ENCODE measurements around the gene RAB34. TPM values are rescaled to one million over a fixed set of nuclear protein-coding genes. Genes with fewer than 3 reads are reported as not detected.

The RAB34 gene
- total and polyA plus RNA-seq, 9 of the 15 experiments (the other 6 are each of a cell fraction or from before 2014, with no cell fraction given), result 0.07 to 3.8 (median 0.46) TPM; not detected in 1

DNA sequence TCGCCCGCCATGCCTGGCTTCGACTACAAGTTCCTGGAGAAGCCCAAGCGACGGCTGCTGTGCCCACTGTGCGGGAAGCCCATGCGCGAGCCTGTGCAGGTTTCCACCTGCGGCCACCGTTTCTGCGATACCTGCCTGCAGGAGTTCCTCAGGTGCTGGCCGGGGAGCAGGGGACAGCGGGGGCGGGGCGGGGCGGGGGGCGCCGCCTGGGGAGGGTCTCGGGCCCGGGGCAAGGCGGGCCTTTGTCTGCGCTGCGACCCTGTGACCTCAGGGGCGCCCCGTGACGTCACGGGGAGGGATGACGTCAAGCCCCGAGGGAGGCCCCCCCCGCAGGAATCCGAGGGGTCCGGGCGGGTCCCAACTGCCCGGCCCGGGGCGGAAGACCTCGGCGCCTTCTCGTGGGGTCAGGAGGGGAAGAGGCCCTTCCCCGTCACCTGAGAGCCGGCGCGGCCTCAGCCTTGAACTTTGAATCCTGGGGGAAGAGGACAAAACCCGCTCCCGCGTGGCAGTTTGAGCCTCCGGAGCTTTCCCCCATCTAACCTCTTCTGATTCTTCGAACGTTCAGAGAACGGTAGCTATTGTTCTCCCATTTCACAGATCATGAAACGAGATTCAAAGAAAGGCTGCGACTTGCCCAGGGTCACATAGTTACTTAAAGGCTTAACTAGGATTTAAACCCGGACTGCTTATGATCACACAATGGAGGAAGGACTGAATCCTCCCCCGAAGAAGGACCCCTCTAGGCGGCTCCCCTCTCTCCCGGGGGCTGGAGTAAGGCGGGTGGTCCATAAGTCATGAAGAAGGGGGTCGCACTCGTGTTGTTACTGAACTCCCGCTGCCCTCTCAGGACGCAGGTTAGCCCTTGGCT, 26.7 kb upstream of the RAB34 start (continued):
- TF ChIP-seq MYNN (IDR thresholded peaks at IDR 0.05) (no peak), MYNN (CRISPR knock-in tag; IDR thresholded peaks at IDR 0.05) (no peak), KAT2B (IDR thresholded peaks at IDR 0.05; ENCODE audit: low read depth, low read length) (no peak), POLR2AphosphoS2 (IDR thresholded peaks at IDR 0.05; ENCODE audit: low read length) (no peak), SPI1 (IDR thresholded peaks at IDR 0.05; ENCODE audit: borderline replicate concordance, low read depth, low read length) (no peak), KDM1A (IDR thresholded peaks at IDR 0.05) (no peak), WHSC1 (IDR thresholded peaks at IDR 0.05; ENCODE audit: low read length) (no peak), FIP1L1 (IDR thresholded peaks at IDR 0.05; ENCODE audit: low read depth, low read length, poor library complexity, severe bottlenecking) (peak; percentile 75), FOXA3 (CRISPR knock-in tag; conservative IDR thresholded peaks at IDR 0.05 in 1 of 2, IDR thresholded peaks at IDR 0.05 in 1 of 2) (peak in 1 of 2 experiments; percentile 22; a peak in 1 of 4 replicates), EHMT2 (IDR thresholded peaks at IDR 0.05) (no peak), NFATC3 (IDR thresholded peaks at IDR 0.05) (no peak), NFRKB (IDR thresholded peaks at IDR 0.05; ENCODE audit: low read depth) (no peak), ZNF165 (CRISPR knock-in tag; IDR thresholded peaks at IDR 0.05; ENCODE audit: borderline replicate concordance) (no peak), MCM7 (IDR thresholded peaks at IDR 0.05) (no peak), ESRRA (IDR thresholded peaks at IDR 0.05; ENCODE audit: borderline replicate concordance, low read depth) (no peak)
- TF ChIP-seq, protein P1, sequence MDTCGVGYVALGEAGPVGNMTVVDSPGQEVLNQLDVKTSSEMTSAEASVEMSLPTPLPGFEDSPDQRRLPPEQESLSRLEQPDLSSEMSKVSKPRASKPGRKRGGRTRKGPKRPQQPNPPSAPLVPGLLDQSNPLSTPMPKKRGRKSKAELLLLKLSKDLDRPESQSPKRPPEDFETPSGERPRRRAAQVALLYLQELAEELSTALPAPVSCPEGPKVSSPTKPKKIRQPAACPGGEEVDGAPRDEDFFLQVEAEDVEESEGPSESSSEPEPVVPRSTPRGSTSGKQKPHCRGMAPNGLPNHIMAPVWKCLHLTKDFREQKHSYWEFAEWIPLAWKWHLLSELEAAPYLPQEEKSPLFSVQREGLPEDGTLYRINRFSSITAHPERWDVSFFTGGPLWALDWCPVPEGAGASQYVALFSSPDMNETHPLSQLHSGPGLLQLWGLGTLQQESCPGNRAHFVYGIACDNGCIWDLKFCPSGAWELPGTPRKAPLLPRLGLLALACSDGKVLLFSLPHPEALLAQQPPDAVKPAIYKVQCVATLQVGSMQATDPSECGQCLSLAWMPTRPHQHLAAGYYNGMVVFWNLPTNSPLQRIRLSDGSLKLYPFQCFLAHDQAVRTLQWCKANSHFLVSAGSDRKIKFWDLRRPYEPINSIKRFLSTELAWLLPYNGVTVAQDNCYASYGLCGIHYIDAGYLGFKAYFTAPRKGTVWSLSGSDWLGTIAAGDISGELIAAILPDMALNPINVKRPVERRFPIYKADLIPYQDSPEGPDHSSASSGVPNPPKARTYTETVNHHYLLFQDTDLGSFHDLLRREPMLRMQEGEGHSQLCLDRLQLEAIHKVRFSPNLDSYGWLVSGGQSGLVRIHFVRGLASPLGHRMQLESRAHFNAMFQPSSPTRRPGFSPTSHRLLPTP (IDR thresholded peaks at IDR 0.05; ENCODE audit: borderline replicate concordance, extremely low read depth, insufficient read length), result no peak
- TF ChIP-seq, protein P2, sequence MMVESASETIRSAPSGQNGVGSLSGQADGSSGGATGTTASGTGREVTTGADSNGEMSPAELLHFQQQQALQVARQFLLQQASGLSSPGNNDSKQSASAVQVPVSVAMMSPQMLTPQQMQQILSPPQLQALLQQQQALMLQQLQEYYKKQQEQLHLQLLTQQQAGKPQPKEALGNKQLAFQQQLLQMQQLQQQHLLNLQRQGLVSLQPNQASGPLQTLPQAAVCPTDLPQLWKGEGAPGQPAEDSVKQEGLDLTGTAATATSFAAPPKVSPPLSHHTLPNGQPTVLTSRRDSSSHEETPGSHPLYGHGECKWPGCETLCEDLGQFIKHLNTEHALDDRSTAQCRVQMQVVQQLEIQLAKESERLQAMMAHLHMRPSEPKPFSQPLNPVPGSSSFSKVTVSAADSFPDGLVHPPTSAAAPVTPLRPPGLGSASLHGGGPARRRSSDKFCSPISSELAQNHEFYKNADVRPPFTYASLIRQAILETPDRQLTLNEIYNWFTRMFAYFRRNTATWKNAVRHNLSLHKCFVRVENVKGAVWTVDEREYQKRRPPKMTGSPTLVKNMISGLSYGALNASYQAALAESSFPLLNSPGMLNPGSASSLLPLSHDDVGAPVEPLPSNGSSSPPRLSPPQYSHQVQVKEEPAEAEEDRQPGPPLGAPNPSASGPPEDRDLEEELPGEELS (CRISPR knock-in tag; IDR thresholded peaks at IDR 0.05; ENCODE audit: borderline replicate concordance), result no peak; the same call in 1 of the 2 replicates
- TF ChIP-seq, protein P3, sequence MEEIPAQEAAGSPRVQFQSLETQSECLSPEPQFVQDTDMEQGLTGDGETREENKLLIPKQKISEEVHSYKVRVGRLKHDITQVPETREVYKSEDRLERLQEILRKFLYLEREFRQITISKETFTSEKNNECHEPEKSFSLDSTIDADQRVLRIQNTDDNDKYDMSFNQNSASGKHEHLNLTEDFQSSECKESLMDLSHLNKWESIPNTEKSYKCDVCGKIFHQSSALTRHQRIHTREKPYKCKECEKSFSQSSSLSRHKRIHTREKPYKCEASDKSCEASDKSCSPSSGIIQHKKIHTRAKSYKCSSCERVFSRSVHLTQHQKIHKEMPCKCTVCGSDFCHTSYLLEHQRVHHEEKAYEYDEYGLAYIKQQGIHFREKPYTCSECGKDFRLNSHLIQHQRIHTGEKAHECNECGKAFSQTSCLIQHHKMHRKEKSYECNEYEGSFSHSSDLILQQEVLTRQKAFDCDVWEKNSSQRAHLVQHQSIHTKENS (CRISPR knock-in tag; IDR thresholded peaks at IDR 0.05), result no peak
- TF ChIP-seq, protein P4, sequence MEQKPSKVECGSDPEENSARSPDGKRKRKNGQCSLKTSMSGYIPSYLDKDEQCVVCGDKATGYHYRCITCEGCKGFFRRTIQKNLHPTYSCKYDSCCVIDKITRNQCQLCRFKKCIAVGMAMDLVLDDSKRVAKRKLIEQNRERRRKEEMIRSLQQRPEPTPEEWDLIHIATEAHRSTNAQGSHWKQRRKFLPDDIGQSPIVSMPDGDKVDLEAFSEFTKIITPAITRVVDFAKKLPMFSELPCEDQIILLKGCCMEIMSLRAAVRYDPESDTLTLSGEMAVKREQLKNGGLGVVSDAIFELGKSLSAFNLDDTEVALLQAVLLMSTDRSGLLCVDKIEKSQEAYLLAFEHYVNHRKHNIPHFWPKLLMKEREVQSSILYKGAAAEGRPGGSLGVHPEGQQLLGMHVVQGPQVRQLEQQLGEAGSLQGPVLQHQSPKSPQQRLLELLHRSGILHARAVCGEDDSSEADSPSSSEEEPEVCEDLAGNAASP (IDR thresholded peaks at IDR 0.05), result no peak
- TF ChIP-seq, protein P5, sequence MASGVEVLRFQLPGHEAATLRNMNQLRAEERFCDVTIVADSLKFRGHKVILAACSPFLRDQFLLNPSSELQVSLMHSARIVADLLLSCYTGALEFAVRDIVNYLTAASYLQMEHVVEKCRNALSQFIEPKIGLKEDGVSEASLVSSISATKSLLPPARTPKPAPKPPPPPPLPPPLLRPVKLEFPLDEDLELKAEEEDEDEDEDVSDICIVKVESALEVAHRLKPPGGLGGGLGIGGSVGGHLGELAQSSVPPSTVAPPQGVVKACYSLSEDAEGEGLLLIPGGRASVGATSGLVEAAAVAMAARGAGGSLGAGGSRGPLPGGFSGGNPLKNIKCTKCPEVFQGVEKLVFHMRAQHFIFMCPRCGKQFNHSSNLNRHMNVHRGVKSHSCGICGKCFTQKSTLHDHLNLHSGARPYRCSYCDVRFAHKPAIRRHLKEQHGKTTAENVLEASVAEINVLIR (CRISPR knock-in tag; IDR thresholded peaks at IDR 0.05), result peak; percentile 90
